Activated naive CD8-positive, alpha-beta T cell treated with anti-CD3 and anti-CD28 coated beads, Interleukin-2, amount 50 U/mL, for 16 hours (primary cell): Measurements from ENCODE around the gene GPHN.
"Not testable (repeated sequence)": the region's sequence is repeated elsewhere in the genome, so short reads cannot be mapped to it uniquely, and the experiment has no call there.

Experiments
- DNase-seq: peaks from one replicate; pipeline ENCODE4 v3.0.0-alpha.2; 2020; ENCODE audit warnings: low read depth, low spot score

GPHN gene

DNA sequence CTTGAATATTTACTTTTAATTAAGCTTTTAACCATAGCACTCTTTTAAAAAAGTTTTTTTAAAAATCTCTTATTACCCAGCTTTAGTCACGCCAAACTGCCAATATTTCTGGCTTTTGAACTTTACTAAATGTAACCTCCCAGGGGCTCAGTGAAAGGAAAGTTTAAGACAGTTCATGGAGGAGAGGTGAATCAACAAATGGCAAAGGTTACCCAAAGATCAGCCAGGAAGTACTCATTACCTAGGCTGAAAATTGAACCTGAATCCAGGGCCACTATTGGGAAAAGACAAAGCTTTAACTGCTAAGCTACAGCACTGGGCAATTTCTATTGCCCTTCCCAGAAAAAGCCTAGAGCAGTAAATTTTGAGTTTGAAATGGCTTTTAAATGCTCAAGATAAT lies 282.2 kb downstream of the GPHN start:
- no peak for DNase-seq

DNA sequence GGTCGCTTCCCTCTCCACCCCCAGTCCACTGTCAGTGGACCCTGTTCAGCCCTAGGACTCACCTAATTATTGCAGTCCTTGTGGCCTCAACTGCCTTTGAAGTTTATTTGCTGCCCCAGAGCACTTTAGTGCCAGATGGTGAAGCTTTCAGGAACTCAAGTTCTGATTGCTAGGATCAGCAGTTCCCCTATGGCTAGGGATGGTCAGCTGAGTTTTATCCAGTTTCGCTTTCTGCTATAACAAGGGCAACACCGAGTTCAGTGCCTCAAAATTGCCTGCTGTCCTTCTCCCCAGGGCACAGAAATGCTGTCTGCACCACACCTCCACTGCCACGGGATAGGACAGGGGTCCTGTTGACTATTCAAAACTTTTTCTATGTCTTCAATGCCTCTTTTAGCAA lies 295.0 kb downstream of the GPHN start:
- no peak for DNase-seq

DNA sequence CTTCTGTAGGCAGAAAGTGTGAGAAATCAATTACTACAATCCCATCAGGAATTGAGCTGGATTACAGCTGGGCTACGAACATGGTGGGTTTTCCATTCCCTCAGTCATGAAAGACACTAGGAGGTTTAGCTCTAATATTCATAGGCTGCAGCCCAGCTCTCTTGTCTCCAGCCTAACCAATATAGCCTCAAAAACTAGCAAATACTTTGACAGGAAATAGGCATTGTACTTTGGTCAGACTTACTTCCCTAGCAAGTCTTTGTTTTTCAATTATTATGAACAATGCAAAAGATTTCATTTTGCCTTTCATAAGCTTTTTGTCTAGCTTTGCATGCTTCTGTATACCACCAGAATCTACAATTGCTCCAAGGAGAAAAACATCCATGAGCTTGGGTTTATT lies 296.2 kb downstream of the GPHN start:
- no peak for DNase-seq

DNA sequence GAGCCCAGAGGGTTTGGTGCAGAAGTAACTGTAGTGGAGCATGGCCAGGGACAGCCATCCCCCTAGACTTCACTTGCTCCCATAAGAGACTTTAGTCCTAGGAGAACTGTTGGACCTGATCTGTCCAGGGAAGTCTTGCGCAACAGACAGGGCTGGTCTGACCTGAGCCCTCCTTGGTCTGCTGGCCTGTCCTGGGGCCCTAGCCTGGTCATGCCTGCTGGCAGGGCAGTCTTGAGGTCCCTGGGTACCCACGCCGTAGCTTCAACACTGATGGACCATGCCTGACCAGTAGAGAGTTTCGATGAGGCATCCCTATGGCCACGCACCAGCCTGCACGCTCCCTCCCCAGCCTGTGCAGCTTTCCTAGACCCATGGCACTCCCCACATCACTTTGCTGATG lies 305.7 kb downstream of the GPHN start:
- no peak for DNase-seq

DNA sequence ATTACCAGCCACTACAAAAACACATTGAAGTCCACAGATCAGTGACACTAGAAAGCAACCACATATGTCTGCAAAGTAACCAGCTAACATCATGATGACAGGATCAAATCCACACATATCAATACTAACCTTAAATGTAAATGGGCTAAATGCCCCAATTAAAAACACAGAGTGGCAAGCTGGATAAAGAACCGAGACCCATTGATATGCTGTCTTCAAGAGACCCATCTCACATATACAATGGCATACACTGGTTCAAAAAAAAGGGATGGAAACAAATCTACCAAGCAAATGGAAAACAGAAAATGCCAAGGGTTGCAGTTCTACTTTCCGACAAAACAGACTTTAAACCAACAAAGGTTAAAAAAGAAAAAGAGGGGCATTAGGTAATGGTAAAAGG lies 307.7 kb downstream of the GPHN start:
- DNase-seq: no peak

DNA sequence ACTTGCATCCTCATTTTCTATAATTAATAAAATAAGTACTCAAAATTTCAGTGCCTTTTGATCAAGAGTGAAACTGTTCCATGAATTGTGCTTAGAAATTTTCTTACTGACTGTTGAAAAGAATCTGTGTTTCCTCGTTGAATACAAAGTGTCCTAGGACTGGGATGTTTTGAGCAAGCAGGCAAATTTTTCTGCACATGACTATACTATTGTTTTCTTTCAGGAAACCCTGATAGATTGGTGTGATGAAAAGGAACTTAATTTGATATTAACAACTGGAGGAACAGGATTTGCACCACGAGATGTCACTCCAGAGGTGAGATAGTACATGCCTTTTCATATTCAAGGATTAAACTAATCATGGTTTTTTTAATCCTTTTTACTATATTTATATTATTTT lies 316.3 kb downstream of the GPHN start:
- DNase-seq: no peak

DNA sequence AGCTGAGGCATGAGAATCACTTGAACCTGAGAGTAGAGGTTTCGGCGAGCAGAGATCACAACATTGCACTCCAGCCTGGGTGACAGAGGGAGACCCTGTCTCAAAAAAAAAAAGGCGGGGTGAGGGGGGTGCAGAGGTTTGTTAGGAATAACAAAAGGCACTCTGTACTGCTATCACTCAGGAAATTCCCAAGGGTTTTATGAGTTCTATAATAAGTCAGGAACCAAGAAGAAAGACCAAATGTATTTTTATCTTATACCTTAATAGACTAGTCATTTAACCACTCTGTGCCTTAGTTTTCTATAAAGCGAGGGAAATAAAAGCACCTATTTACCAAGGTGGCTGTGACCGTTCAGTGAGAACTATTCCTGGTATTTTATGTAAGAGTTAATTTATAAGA lies 319.2 kb downstream of the GPHN start:
- no peak for DNase-seq

DNA sequence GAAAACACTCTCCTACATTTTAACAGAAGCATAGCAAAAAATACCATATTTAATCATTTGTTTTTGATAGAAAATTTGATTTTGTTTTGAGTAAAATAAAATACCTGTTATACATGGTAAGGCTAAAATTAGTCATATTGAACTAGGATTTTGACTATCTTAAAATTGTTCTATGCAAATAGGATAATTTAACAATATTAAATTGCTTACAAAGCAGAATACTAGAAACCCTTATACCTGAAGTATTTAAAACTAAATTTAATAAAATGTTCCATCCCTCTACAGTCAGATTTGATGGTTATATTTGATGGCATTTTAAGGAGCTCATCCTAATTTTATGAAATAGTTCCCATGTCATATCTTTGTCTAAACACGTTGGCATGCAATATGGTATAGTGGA lies 323.2 kb downstream of the GPHN start:
- no peak for DNase-seq

DNA sequence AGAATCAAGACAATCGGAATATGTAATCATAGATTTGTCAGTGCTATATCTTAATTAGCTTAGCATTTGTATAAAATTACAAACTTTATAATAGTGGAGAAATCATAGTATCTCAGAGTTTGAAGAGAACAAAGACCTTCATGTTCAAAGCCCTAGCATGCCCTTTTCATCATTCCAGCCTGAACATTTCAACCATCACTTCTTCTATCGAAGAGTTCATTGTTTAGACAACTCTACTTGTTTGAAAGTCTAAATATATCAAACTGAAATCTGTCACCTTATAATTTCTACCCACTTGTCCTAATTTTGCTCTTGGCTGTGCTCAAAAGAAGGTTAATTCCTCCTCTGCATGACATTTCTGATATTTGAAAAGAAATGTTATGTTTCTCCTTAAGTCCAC lies 325.9 kb downstream of the GPHN start:
- no peak for DNase-seq

DNA sequence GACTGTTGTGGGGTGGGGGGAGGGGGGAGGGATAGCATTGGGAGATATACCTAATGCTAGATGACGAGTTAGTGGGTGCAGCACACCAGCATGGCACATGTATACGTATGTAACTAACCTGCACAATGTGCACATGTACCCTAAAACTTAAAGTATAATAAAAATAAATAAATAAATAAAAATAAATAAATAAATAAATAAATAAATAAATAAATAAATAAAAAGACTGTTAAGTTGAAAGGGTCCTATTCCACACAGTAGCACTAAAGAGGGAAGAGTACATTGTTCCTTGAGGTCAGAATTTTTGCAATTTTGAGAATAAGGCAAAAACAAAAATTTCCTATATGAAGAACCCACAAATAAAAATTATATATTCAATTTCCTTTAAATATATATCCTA lies 329.5 kb downstream of the GPHN start:
- not testable (repeated sequence) for DNase-seq

DNA sequence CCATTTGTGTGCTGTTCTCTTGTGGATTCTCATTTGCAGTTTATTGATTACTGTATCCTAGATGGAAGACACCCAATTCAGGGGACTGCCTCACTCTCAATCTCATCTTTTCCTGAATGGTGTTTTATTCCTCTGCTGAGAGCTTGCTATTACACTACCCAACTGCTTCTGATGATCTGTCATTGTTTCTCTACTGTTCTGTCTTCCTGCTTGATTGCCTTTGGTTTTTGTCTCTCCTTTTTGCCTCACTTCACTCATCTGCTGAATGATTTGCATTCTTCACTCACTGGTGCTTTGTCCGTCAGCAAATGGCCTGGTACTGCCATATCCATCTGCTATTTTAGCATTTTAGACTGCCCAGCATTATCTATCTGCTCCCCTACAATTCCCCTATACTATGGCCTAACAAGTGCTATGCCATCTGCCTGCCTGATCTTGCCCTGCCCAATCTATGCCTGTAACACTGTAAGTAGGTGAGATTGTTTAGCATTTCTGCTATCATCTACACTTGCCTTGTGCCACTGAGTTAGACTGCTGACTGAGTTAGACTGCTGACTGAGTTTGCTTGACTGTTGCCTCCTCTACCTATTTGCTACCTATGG lies 335.1 kb downstream of the GPHN start:
- no peak for DNase-seq

DNA sequence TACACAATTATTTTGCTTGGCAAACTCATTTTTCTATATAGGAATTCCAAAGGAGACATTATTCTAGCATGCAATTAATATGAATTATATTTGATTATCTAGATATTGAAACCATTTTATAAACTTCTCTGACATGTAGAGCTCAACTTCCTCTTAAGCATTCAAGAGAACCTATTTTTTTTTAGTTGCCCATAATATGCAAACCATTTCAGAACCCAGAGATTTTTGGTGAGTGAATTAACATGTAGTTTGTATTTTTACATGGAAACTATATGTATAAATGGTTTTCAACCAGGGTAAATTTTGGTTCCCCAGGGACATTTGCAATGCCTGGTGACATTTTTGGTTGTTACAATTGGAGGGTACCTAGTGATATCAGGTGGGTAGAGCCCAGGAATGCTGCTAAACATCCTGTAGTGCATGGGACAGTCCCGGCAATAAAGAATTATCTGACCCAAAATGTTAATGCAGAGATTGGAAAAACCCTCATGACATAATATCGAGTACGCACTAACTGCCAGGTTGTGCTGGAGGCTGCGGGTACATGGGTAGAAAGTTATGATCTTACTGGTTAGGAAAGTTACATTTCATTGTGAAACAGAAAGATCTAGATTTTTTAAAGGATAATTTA lies 342.4 kb downstream of the GPHN start:
- DNase-seq: no peak

DNA sequence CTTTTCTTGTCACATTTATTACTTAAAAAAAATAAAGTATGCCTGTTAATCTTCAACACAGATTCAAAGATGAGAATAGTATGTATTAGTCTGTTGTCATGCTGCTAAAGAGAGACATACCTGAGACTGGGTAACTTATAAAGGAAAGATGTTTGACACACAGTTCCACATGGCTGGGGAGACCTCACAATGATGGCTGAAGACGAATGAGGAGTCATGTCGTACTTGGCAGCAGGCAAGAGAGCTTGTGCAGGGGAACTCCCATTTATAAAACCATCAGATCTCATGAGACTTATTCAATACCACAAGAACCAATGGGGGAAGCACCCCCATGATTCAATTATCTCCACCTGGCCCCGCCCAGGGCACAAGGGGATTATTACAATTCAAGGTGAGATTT lies 345.4 kb downstream of the GPHN start:
- no peak for DNase-seq

DNA sequence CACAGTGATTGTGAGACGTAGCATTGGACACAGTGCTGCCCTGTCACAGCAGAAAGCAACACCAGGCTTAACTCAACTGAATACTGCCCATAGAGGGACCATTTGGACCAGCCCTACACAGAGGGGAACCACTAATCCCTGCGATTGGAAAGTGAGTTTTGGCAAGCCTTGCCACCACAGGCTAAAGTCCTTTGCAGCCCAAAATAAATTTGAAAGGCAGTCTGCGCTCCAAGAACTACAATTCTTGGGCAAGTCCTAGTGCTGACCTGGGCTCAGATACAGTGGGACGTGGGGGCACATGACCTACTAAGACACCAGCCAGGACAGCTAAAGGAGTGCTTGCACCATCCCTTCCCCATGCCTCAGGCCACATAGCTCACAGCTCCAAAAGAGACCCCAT lies 349.9 kb downstream of the GPHN start:
- no peak for DNase-seq

DNA sequence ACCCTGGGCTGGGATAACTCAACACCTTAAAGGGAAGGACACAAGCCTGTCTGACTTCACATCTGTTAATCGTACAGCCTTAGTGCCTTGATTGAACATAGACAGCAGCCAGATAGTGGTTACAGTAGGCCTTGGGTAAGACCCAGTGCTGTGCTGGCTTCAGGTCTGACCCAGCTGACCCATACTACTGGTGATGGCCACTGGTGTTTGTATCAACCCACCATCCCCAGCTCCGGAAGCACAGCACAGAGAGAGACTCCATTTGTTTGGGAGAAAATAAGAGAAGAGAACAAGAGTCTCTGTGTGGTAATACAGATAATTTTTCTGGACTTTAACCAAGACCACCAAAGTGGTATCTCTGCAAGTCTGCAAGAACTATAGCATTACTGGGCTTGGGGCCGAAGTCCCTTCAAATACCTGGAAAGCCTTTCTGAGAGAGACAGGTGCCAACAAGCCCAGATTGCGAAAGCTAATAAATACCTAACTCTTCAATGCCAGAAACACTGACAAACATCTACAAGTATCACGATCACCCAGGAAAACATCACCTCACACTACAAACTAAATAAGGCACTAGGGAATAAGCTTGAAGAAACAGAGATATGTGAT lies 351.2 kb downstream of the GPHN start:
- no peak for DNase-seq

DNA sequence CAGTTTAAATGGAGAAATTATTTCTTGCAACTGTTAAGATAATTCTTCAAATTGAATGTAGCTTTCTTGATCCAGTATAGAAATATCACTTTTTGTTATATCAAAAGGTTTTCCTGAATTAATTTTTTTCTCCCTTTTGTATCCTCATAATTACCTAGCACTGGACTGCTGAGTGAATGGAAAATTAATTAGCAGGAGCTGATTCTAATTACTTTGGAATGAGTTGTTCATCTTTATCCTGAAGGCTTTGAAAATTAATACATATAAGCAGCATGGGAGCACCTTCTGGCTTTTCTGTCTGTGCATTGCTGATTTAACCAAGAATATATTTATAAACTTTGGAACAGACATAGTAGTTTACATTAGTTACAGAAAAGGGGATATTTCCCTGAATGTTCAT lies 373.6 kb downstream of the GPHN start:
- DNase-seq: no peak

DNA sequence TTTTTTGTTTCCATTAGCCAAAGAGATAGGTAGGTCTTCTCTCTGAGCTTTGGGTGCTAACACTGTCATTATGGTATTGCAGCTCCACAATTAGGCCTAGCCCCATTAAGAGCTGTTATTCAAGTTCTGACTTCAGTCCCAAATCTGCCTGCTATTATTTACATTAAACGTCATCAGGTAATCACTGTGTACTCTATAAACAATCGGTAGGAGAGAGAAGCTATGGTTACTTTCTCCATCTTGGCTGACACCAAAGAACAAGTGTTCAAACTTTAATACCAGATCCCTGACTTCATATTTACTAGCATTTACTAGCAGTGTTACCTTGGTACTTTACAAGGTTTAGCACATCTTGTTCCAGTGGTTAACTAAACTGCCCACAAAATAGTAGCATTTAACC lies 376.2 kb downstream of the GPHN start:
- no peak for DNase-seq

DNA sequence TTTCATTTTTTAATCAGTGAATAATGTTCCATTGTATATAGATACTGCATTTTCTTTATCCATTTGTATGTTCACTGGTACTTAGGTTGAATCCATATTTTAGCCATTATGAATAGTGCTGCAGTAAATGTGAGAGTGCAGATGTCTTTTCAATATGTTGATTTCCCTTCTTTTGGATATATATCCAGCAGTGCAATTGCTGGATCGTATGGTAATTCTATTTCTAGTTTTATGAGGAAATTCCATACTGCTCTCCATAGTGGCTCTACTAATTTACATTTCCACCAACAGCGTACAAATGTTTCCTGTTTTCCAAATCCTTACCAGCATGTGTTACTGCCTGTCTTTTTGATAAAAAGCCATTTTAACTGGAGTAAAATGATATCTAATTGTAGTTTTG lies 392.8 kb downstream of the GPHN start:
- no peak for DNase-seq

DNA sequence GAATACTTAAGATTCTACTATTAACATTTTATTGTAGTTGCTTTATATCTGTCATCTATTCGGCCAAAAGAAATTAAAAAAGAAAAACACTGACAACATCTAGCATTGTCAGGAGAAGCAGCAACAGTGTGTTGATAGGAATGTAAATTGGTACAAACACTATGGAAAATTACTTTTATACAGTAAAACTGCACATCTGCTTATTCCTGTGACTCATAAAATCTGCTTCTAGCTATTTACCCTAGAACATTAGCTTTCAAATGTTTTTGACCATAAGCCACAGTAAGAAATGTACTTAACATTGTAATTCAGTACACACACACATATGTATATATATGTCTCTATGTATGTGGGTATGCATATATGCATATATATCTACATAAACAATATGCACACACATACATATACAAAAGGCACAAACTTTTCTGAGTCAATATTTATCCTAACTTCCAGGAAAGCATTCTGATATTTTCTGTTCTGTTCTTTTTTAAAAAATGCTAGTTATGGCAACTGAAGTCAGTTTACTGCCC lies 402.4 kb downstream of the GPHN start:
- no peak for DNase-seq

DNA sequence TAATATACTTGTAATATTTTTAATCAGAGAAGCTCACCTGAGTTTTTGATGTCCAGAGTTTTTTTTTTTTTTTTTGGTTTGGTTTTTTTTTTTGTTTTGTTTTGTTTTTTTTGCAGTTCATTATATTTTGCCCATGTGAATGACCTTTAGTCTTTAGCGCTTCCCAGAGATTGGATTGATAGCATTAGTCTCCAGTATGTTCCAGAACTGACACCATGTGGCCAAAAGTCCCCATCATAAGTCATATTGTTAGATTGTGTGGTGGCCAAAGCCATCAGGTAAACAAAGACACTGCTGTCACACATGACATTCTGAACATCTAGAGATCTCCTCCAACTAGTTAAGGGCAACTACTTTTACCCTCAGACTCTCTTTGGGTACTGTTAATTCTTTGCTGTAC lies 408.5 kb downstream of the GPHN start:
- DNase-seq: no peak

DNA sequence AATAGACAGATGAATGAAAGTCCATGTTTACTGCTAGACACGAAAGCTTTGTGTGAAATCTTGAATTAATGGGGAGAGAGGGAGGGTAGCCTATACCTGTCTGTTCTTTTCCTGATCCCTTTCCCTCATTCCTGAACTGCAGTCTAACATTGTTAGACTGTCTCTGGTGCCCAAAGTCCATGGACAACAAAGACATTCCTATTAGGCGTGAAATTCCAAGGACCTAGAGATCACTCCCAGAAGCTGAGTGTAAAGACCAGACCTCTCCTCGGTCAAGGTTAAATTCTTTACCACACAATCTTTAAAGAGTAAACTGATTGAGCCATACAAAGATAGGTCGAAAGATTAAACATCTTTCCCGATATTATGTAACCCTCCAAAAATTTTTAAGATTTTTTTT lies 410.6 kb downstream of the GPHN start:
- no peak for DNase-seq

DNA sequence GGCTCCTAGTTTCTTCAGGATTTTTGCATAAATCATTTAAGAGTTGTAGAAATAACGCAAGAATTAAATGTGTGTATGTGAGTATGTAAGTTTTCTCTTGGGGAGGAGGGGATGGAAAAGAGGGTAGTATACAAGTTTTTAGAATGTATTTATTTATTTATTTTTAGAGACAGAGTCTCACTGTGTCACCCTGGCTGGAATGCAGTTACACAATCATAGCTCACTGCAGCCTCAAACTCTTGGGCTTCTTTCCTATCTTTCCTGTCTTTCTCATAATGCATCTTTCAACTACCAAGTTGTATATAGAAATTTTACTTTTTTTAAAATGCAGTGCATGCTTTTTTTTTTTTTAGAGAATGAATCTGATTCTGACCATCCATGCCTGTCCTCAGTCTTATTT lies 412.2 kb downstream of the GPHN start:
- DNase-seq: no peak

DNA sequence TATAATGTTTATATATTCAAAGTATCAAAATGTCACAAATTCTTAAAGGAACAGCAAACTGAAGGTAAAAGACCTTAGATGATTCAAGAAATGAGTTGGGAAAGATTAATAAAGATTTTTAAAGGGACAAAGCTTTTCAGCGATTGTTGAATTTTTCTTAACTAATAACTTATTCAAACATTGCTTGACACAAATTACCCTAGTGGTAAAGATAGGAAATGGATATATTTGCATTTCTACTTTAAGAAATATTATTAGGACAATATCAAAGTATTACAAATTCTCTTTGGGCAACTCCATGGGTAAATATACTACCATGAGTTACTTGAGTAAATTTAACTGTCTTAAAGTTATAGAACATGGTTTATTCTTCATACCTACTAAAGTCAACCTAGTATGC lies 415.3 kb downstream of the GPHN start:
- no peak for DNase-seq
